ENCODE results near the gene TJP1. TPM values are rescaled to one million over a fixed set of nuclear protein-coding genes. Genes with fewer than 3 reads are reported as not detected.

The TJP1 gene
- total and polyA plus RNA-seq, 3 experiments from 2014 or later = not detected

DNA sequence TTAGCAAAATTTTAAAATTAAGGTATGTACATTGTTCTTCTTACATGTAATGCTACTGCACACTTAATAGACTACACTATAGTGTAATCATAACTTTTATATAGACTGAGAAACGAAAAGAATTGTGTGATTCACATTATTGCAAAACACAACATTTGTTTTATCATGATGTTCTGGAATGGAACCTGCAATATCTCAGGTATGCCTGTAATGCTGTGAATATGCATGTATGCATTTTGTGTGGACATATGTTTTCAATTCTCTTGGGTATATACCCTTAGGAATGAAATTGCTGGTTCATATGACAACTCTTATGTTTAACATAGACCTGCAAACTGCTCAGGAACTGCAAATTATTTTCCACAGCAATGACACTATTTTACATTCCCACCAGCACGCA lies 38.6 kb upstream of the TJP1 start:
- Histone ChIP-seq H3K4me1 (ENCODE audit: insufficient read depth, low read length) (no peaks in the 10 kb centered on the region), H3K9me3 (ENCODE audit: low read length) (no peaks in the 10 kb centered on the region)
- no peak overlapping the region for H3K4me3 Mint-ChIP-seq

DNA sequence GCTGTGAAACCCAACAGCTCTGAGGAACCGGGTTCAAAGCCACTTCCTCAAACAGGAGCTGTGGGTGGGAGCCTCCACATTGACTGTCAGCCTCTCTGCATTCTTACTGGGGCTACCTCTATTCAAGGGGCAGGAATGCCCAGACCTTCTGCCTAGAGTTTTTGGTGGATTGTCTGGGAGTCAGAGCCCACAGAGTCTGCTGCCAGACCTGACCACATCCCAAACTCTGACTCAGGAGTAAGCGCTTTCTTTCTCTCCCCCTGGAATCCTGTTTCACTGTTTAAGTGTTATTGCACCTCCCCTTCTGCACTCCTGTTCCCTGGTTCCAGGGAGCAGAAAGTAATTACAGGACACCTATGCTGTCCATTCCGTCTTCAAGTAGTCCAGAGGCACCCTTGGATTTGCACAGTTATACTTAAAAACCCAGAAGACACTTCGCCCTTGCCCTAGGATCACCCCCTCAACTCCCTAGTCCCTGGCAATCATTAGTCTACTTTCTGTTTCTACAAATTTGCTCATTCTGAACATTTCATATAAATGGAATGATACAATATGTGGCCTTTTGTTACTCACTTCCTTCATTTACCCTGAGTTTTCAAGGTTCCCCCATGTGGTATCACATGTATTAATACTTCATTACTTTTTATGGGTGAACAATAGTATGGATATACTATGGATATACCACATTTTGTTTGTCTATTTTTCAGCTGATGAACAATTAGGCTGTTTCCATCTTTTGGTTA lies 37.9 kb upstream of the TJP1 start:
- no peak overlapping the region for H3K4me3 ChIP-seq (ENCODE audit: low read length)
- POLR2A ChIA-PET = no interaction called here
- H3K36me3 Mint-ChIP-seq = no peaks in the 10 kb centered on the region
- no peak overlapping the region for H3K27ac ChIP-seq (ENCODE audit: low read depth, low read length)
- no peak overlapping the region for H3K27ac Mint-ChIP-seq
- no peaks in the 10 kb centered on the region for H3K27me3 ChIP-seq (ENCODE audit: insufficient read depth, low read length, poor library complexity, severe bottlenecking)
- no peak for DNase-seq
- no peak overlapping the region for H3K4me3 Mint-ChIP-seq
- CTCF ChIA-PET = no interaction called here
- peaks cover 6 to 18% of the 10 kb centered on the region in 2 donors for H3K27me3 Mint-ChIP-seq
- peaks cover 0 to 4% (median 0%) of the 10 kb centered on the region in 5 donors for H3K9me3 Mint-ChIP-seq
- no peaks in the 10 kb centered on the region for H3K4me1 ChIP-seq (ENCODE audit: insufficient read depth, low read length)
- H3K4me1 Mint-ChIP-seq = no peaks in the 10 kb centered on the region
- no peaks in the 10 kb centered on the region for H3K36me3 ChIP-seq (ENCODE audit: insufficient read depth, low read length)
- H3K9me3 ChIP-seq (ENCODE audit: low read length) = no peaks in the 10 kb centered on the region

More for the DNA sequence above, 38.6 kb upstream of the TJP1 start:
- POLR2A ChIA-PET = no interaction called here
- DNase-seq = no peak
- Histone ChIP-seq H3K27me3 (ENCODE audit: insufficient read depth, low read length, poor library complexity, severe bottlenecking) (no peaks in the 10 kb centered on the region), H3K36me3 (ENCODE audit: insufficient read depth, low read length) (no peaks in the 10 kb centered on the region), H3K4me3 (ENCODE audit: low read length) (no peak overlapping the region), H3K27ac (ENCODE audit: low read depth, low read length) (no peak overlapping the region)
- H3K4me1 Mint-ChIP-seq = no peaks in the 10 kb centered on the region
- CTCF ChIA-PET = no interaction called here
- H3K27ac Mint-ChIP-seq = no peak overlapping the region
- peaks cover 0 to 4% (median 0%) of the 10 kb centered on the region in 5 donors for H3K9me3 Mint-ChIP-seq
- H3K27me3 Mint-ChIP-seq = peaks cover 3 to 18% of the 10 kb centered on the region in 2 donors
- H3K36me3 Mint-ChIP-seq = no peaks in the 10 kb centered on the region

DNA sequence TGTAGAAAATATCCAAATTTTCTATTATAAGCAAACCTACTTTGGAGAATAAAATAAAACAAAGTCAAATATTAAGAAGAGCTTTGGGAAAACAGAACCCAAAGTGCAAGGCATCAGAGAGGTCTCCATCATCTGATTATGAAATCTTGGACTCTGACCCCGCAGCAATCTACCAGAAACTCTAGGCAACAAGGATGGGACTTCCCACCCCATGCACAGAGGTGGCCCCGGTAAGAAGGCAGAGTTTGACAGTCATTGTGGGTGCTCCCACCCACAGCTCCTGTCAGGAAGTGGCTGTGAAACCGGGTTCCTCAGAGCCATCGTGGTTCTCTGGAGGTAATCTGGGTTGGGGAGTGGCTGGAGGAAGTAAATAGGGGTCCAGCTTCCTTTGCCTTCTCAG lies 37.0 kb upstream of the TJP1 start:
- ChIA-PET CTCF (no interaction called here), POLR2A (no interaction called here)
- no peak overlapping the region for H3K27ac ChIP-seq (ENCODE audit: low read depth, low read length)
- Mint-ChIP-seq H3K27ac (no peak overlapping the region), H3K4me3 (no peak overlapping the region), H3K36me3 (no peaks in the 10 kb centered on the region), H3K27me3 (peaks cover 6 to 15% of the 10 kb centered on the region in 2 donors), H3K4me1 (no peaks in the 10 kb centered on the region), H3K9me3 (peaks cover 0 to 4% (median 0%) of the 10 kb centered on the region in 5 donors)
- H3K4me3 ChIP-seq (ENCODE audit: low read length) = no peak overlapping the region
- no peak for DNase-seq
- H3K27me3 ChIP-seq (ENCODE audit: insufficient read depth, low read length, poor library complexity, severe bottlenecking) = no peaks in the 10 kb centered on the region
- no peaks in the 10 kb centered on the region for H3K9me3 ChIP-seq (ENCODE audit: low read length)
- H3K4me1 ChIP-seq (ENCODE audit: insufficient read depth, low read length) = no peaks in the 10 kb centered on the region
- H3K36me3 ChIP-seq (ENCODE audit: insufficient read depth, low read length) = no peaks in the 10 kb centered on the region

DNA sequence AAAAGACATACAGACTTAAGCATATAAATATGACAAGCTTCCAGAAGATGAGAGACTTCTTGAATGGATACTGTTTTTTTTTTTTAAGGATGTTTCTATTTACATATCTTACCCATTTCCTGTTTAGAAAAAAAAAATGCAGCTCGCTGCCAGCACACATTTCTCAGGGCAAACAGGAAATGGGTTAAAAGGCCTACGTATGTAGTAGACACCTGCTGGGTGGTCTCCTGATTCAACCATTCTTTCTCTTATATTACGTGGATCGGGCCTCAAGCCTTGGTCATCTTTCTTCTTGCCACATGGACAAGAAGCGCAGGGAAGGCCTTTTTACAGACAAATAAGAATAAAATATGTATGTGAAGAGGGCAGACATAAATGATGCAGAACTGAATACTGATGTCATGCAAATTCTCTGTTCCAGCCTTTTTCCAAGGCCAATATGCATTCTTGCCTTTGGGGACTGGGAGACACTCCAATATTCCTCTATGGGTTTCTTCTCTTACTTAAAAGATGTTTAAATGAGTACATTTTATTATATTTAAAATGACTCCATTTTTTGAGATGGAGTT lies 35.0 kb upstream of the TJP1 start:
- no peak overlapping the region for H3K4me3 Mint-ChIP-seq
- POLR2A ChIA-PET = no interaction called here

GRCh38 chr15:29854413-29854812 lies 32.1 kb upstream of the TJP1 start:
- ChIA-PET POLR2A (no interaction called here), CTCF (no interaction called here)
- no peak overlapping the region for H3K27ac Mint-ChIP-seq

More for the DNA sequence above, 35.0 kb upstream of the TJP1 start:
- H3K27me3 ChIP-seq (ENCODE audit: insufficient read depth, low read length, poor library complexity, severe bottlenecking) = no peaks in the 10 kb centered on the region
- no peak overlapping the region for H3K4me3 ChIP-seq (ENCODE audit: low read length)
- no peak overlapping the region for H3K27ac ChIP-seq (ENCODE audit: low read depth, low read length)
- no peaks in the 10 kb centered on the region for H3K4me1 ChIP-seq (ENCODE audit: insufficient read depth, low read length)
- Mint-ChIP-seq H3K9me3 (peaks cover 0 to 5% (median 0%) of the 10 kb centered on the region in 5 donors), H3K27ac (no peak overlapping the region), H3K27me3 (peaks cover 6 to 7% of the 10 kb centered on the region in 2 donors), H3K36me3 (no peaks in the 10 kb centered on the region), H3K4me1 (no peaks in the 10 kb centered on the region)
- no peak for DNase-seq
- no peaks in the 10 kb centered on the region for H3K9me3 ChIP-seq (ENCODE audit: low read length)
- CTCF ChIA-PET = no interaction called here
- no peaks in the 10 kb centered on the region for H3K36me3 ChIP-seq (ENCODE audit: insufficient read depth, low read length)

GRCh38 chr15:29853211-29853987 lies 31.1 kb upstream of the TJP1 start:
- H3K36me3 Mint-ChIP-seq = no peaks in the 10 kb centered on the region
- H3K27ac ChIP-seq (ENCODE audit: low read depth, low read length) = no peak overlapping the region
- DNase-seq = no peak
- no peak overlapping the region for H3K4me3 ChIP-seq (ENCODE audit: low read length)
- H3K4me3 Mint-ChIP-seq = no peak overlapping the region
- POLR2A ChIA-PET = no interaction called here
- H3K27me3 Mint-ChIP-seq = peaks cover 0 to 4% of the 10 kb centered on the region in 2 donors
- H3K4me1 Mint-ChIP-seq = no peaks in the 10 kb centered on the region
- no peaks in the 10 kb centered on the region for H3K4me1 ChIP-seq (ENCODE audit: insufficient read depth, low read length)
- no peaks in the 10 kb centered on the region for H3K36me3 ChIP-seq (ENCODE audit: insufficient read depth, low read length)
- peaks cover 0 to 5% (median 0%) of the 10 kb centered on the region in 5 donors for H3K9me3 Mint-ChIP-seq
- H3K27ac Mint-ChIP-seq = no peak overlapping the region
- CTCF ChIA-PET = no interaction called here
- H3K9me3 ChIP-seq (ENCODE audit: low read length) = no peaks in the 10 kb centered on the region
- no peaks in the 10 kb centered on the region for H3K27me3 ChIP-seq (ENCODE audit: insufficient read depth, low read length, poor library complexity, severe bottlenecking)

More at GRCh38 chr15:29854413-29854812, 32.1 kb upstream of the TJP1 start:
- H3K9me3 ChIP-seq (ENCODE audit: low read length) = no peaks in the 10 kb centered on the region
- H3K4me1 ChIP-seq (ENCODE audit: insufficient read depth, low read length) = no peaks in the 10 kb centered on the region
- no peaks in the 10 kb centered on the region for H3K27me3 ChIP-seq (ENCODE audit: insufficient read depth, low read length, poor library complexity, severe bottlenecking)
- Mint-ChIP-seq H3K36me3 (no peaks in the 10 kb centered on the region), H3K4me1 (no peaks in the 10 kb centered on the region), H3K4me3 (no peak overlapping the region), H3K27me3 (peaks cover 0 to 4% of the 10 kb centered on the region in 2 donors), H3K9me3 (peaks cover 0 to 5% (median 0%) of the 10 kb centered on the region in 5 donors)
- H3K36me3 ChIP-seq (ENCODE audit: insufficient read depth, low read length) = no peaks in the 10 kb centered on the region
- H3K27ac ChIP-seq (ENCODE audit: low read depth, low read length) = no peak overlapping the region
- H3K4me3 ChIP-seq (ENCODE audit: low read length) = no peak overlapping the region
- no peak for DNase-seq

GRCh38 chr15:29852201-29852600 lies 29.9 kb upstream of the TJP1 start:
- Mint-ChIP-seq H3K9me3 (peaks cover 0 to 8% (median 6%) of the 10 kb centered on the region in 5 donors), H3K27ac (no peak overlapping the region), H3K4me3 (no peak overlapping the region), H3K27me3 (peaks cover 0 to 4% of the 10 kb centered on the region in 2 donors), H3K36me3 (no peaks in the 10 kb centered on the region), H3K4me1 (no peaks in the 10 kb centered on the region)
- Histone ChIP-seq H3K27me3 (ENCODE audit: insufficient read depth, low read length, poor library complexity, severe bottlenecking) (no peaks in the 10 kb centered on the region), H3K4me3 (ENCODE audit: low read length) (no peak overlapping the region), H3K9me3 (ENCODE audit: low read length) (no peaks in the 10 kb centered on the region), H3K36me3 (ENCODE audit: insufficient read depth, low read length) (no peaks in the 10 kb centered on the region), H3K4me1 (ENCODE audit: insufficient read depth, low read length) (no peaks in the 10 kb centered on the region), H3K27ac (ENCODE audit: low read depth, low read length) (no peak overlapping the region)
- DNase-seq = no peak
- ChIA-PET CTCF (no interaction called here), POLR2A (no interaction called here)

GRCh38 chr15:29849716-29850115 lies 27.4 kb upstream of the TJP1 start:
- Histone ChIP-seq H3K4me1 (ENCODE audit: insufficient read depth, low read length) (no peaks in the 10 kb centered on the region), H3K27ac (ENCODE audit: low read depth, low read length) (no peak overlapping the region), H3K4me3 (ENCODE audit: low read length) (no peak overlapping the region), H3K9me3 (ENCODE audit: low read length) (no peaks in the 10 kb centered on the region), H3K36me3 (ENCODE audit: insufficient read depth, low read length) (no peaks in the 10 kb centered on the region), H3K27me3 (ENCODE audit: insufficient read depth, low read length, poor library complexity, severe bottlenecking) (no peaks in the 10 kb centered on the region)
- DNase-seq = no peak
- Mint-ChIP-seq H3K27ac (no peak overlapping the region), H3K4me3 (no peak overlapping the region), H3K27me3 (peaks cover 0 to under 1% of the 10 kb centered on the region in 2 donors), H3K36me3 (peaks cover 0 to under 1% (median 0%) of the 10 kb centered on the region in 3 donors), H3K9me3 (peaks cover 0 to 14% (median 11%) of the 10 kb centered on the region in 5 donors), H3K4me1 (no peaks in the 10 kb centered on the region)
- CTCF ChIA-PET = no interaction called here
- POLR2A ChIA-PET = no interaction called here
